IMR-90 (cell line): ENCODE results near the gene MRPS34. TPM values are rescaled to one million over a fixed set of nuclear protein-coding genes. Genes with fewer than 3 reads are reported as not detected.

ENCODE experiments used
- ATAC-seq: fragments of 200-7000 bp; cut with Tn5 transposase; 2 replicates; pipeline ENCODE4 v1.9.1; 2020; ENCODE audit warnings: low read depth, mild to moderate bottlenecking, moderate library complexity
- BruUV-seq: library from RNA; stranded (reverse); fragments of 400-500 nt; replicated peaks from 2 replicates; lab custom pipeline; 2021; lab: Mats Ljungman, UMichigan
- CTCF ChIA-PET: fragments of 300-600 bp; formaldehyde crosslinking; extraction: SDS; loops from one replicate; lab custom pipeline; 2021; ENCODE audit warnings: antibody characterized with exemption; lab: Yijun Ruan, JAX
- POLR2A ChIA-PET: fragments of 300-600 bp; sonication (Branson Sonifier 250); formaldehyde crosslinking; loops from one replicate; lab custom pipeline; 2022; ENCODE audit warnings: antibody characterized with exemption; ENCODE audit not compliant: unreplicated experiment; lab: Charles Lee
- DNase-seq: peaks from one replicate; pipeline ENCODE4 v3.0.0; 2013
- H2AFZ ChIP-seq: replicated peaks from 2 replicates; pipeline ENCODE3; 2013; ENCODE audit warnings: low read length, mild to moderate bottlenecking; ENCODE audit not compliant: poor library complexity
- H2AK5ac ChIP-seq: 2 replicates; pipeline ENCODE4 v1.6.1; 2013; ENCODE audit warnings: low read depth, low read length, inconsistent platforms
- H2AK9ac ChIP-seq: replicated peaks from 2 replicates; pipeline ENCODE3; 2013; ENCODE audit warnings: mild to moderate bottlenecking, low read depth, low read length, moderate library complexity; ENCODE audit not compliant: poor library complexity
- H2BK120ac ChIP-seq: 2 replicates; pipeline ENCODE4 v1.6.1; 2013; ENCODE audit warnings: low read depth, low read length, inconsistent platforms
- H2BK15ac ChIP-seq: 3 replicates; pipeline ENCODE4 v1.6.1; 2013; ENCODE audit warnings: low read depth, low read length, inconsistent platforms
- H2BK20ac ChIP-seq: 2 replicates; pipeline ENCODE4 v1.6.1; 2013; ENCODE audit warnings: low read depth, mild to moderate bottlenecking, inconsistent platforms, low read length, moderate library complexity
- H2BK5ac ChIP-seq: 2 replicates; pipeline ENCODE4 v1.6.1; 2013; ENCODE audit warnings: mild to moderate bottlenecking, low read depth, low read length, inconsistent platforms; ENCODE audit not compliant: poor library complexity, severe bottlenecking
- H3K14ac ChIP-seq: replicated peaks from 2 replicates; pipeline ENCODE4 v1.6.1; 2013; ENCODE audit warnings: low read depth, low read length, inconsistent platforms
- H3K18ac ChIP-seq: 2 replicates; pipeline ENCODE4 v1.6.1; 2013; ENCODE audit warnings: low read depth, low read length, control low read depth
- H3K23ac ChIP-seq: 2 replicates; pipeline ENCODE4 v1.6.1; 2013; ENCODE audit warnings: low read depth, low read length, inconsistent platforms
- H3K27ac ChIP-seq: 2 replicates; pipeline ENCODE4 v1.5.1; 2013; ENCODE audit warnings: mild to moderate bottlenecking, control low read depth, low read length; ENCODE audit not compliant: insufficient read depth
- H3K27me3 ChIP-seq: 2 replicates; pipeline ENCODE4 v1.6.1; 2013; ENCODE audit warnings: low read length; ENCODE audit not compliant: control insufficient read depth, insufficient read depth
- H3K36me3 ChIP-seq: 2 replicates; pipeline ENCODE4 v1.6.1; 2013; ENCODE audit warnings: low read length, mixed read lengths; ENCODE audit not compliant: control insufficient read depth, insufficient read depth
- H3K4ac ChIP-seq: 2 replicates; pipeline ENCODE4 v1.6.1; 2013; ENCODE audit warnings: low read depth, low read length, inconsistent platforms
- H3K4me1 ChIP-seq: 2 replicates; pipeline ENCODE4 v1.6.1; 2013; ENCODE audit warnings: low read length, mixed read lengths; ENCODE audit not compliant: control insufficient read depth, insufficient read depth
- H3K4me2 ChIP-seq: 2 replicates; pipeline ENCODE4 v1.6.1; 2013; ENCODE audit warnings: low read depth, mild to moderate bottlenecking, control low read depth, low read length, moderate library complexity
- H3K4me3 ChIP-seq: 2 replicates; pipeline ENCODE4 v1.5.1; 2013; ENCODE audit warnings: low read depth, mild to moderate bottlenecking, control low read depth, low read length, moderate library complexity; ENCODE audit not compliant: insufficient read depth
- H3K56ac ChIP-seq: 2 replicates; pipeline ENCODE4 v1.6.1; 2013; ENCODE audit warnings: low read length, inconsistent platforms; ENCODE audit not compliant: insufficient read depth; ENCODE audit errors: extremely low read depth
- H3K79me1 ChIP-seq, 2 experiments: 2 replicates each; pipeline ENCODE4 v1.6.1; 2013; ENCODE audit warnings: low read length in 2 of 2, inconsistent platforms in 1 of 2, low read depth in 1 of 2
- H3K9ac ChIP-seq: 2 replicates; pipeline ENCODE4 v1.6.1; 2013; ENCODE audit warnings: low read depth, low read length, control low read depth
- H3K9me1 ChIP-seq: 2 replicates; pipeline ENCODE4 v1.6.1; 2013; ENCODE audit warnings: low read length, inconsistent platforms; ENCODE audit not compliant: insufficient read depth
- H3K9me3 ChIP-seq: 2 replicates; pipeline ENCODE4 v1.6.1; 2013; ENCODE audit warnings: low read length; ENCODE audit not compliant: control insufficient read depth, insufficient read depth
- H4K20me1 ChIP-seq: 2 replicates; pipeline ENCODE4 v1.6.1; 2013; ENCODE audit warnings: low read length, inconsistent platforms; ENCODE audit not compliant: insufficient read depth
- H4K5ac ChIP-seq: 2 replicates; pipeline ENCODE4 v1.6.1; 2013; ENCODE audit warnings: mild to moderate bottlenecking, low read depth, low read length, control low read depth
- H4K8ac ChIP-seq, 2 experiments: 2 replicates each; pipeline ENCODE4 v1.6.1; 2013; ENCODE audit warnings: low read depth in 2 of 2, low read length in 2 of 2, control low read depth in 1 of 2, inconsistent platforms in 1 of 2
- H4K91ac ChIP-seq: 2 replicates; pipeline ENCODE4 v1.6.1; 2013; ENCODE audit warnings: low read depth, low read length, inconsistent platforms; ENCODE audit not compliant: insufficient read depth
- BHLHE40 ChIP-seq: fragments of 150-350 bp; IDR thresholded peaks from 2 replicates; pipeline ENCODE4 v1.6.1; 2016; ENCODE audit warnings: mild to moderate bottlenecking, low read depth, low read length
- CEBPB ChIP-seq: IDR thresholded peaks from 2 replicates; pipeline ENCODE4 v1.6.1; 2012; ENCODE audit warnings: low read depth, low read length, improper control_type of control experiment
- CHD1 ChIP-seq: IDR thresholded peaks from 2 replicates; pipeline ENCODE4 v1.6.1; 2012; ENCODE audit warnings: low read depth, low read length, improper control_type of control experiment
- FOS ChIP-seq: fragments of 150-350 bp; IDR thresholded peaks from 2 replicates; pipeline ENCODE4 v1.6.1; 2016; ENCODE audit warnings: low read depth, low read length
- MAFK ChIP-seq: IDR thresholded peaks from 2 replicates; pipeline ENCODE4 v1.6.1; 2012; ENCODE audit warnings: low read depth, low read length, improper control_type of control experiment
- MAZ ChIP-seq: IDR thresholded peaks from 2 replicates; pipeline ENCODE4 v1.6.1; 2012; ENCODE audit warnings: low read depth, mild to moderate bottlenecking, low read length, improper control_type of control experiment, moderate library complexity, borderline replicate concordance
- MXI1 ChIP-seq: IDR thresholded peaks from 2 replicates; pipeline ENCODE4 v1.6.1; 2012; ENCODE audit warnings: low read depth, mild to moderate bottlenecking, low read length, moderate library complexity, borderline replicate concordance
- NFE2L2 ChIP-seq: fragments of 150-350 bp; IDR thresholded peaks from 2 replicates; pipeline ENCODE4 v1.6.1; 2016; ENCODE audit warnings: low read depth, mild to moderate bottlenecking, low read length
- POLR2A ChIP-seq: IDR thresholded peaks from 2 replicates; pipeline ENCODE4 v1.6.1; 2012; ENCODE audit warnings: mild to moderate bottlenecking, low read depth, low read length
- RAD21 ChIP-seq: IDR thresholded peaks from 2 replicates; pipeline ENCODE4 v1.6.1; 2012; ENCODE audit warnings: low read length, improper control_type of control experiment
- RCOR1 ChIP-seq: IDR thresholded peaks from 2 replicates; pipeline ENCODE4 v1.6.1; 2012; ENCODE audit warnings: mild to moderate bottlenecking, low read length, improper control_type of control experiment; ENCODE audit not compliant: insufficient replicate concordance
- RFX5 ChIP-seq: IDR thresholded peaks from 2 replicates; pipeline ENCODE4 v1.8.0; 2012; ENCODE audit warnings: low read depth, mild to moderate bottlenecking, low read length, moderate library complexity
- WGBS, 2 experiments: methylation state at CpG; one replicate each; pipeline versions ENCODE4 v1.1.5 to v1.1.7; 2013; ENCODE audit warnings: missing lambda C conversion rate in 2 of 2; ENCODE audit not compliant: insufficient read length in 1 of 2; ENCODE audit errors: extremely low coverage in 2 of 2; 5-methylcytosine and 5-hydroxymethylcytosine counted together
- dilution Hi-C: fragments of 300-500 bp; cut with HindIII; formaldehyde crosslinking; loops from one replicate; pipeline ENCODE4 v1.14.3; 2018; ENCODE audit warnings: low sequenced_read_pairs; ENCODE audit not compliant: unreplicated experiment
- in situ Hi-C: fragments of 300-500 bp; cut with MboI; formaldehyde crosslinking; loops from 3 replicates; pipeline ENCODE4 v1.14.3; 2019; ENCODE audit warnings: low sequenced_read_pairs, inconsistent platforms, mixed read lengths
- intact Hi-C: fragments of 100-400 bp; cut with micrococcal nuclease; formaldehyde crosslinking; loops from 2 replicates; pipeline ENCODE4 v1.10.0; 2022
- polyA plus RNA-seq, 3 experiments: library from polyadenylated mRNA; depleted of rRNA; stranded (reverse); fragments of >200 nt; gene quantifications; 2 replicates each; pipeline ENCODE4 v1.2.3, GENCODE V29; 2012; ENCODE audit warnings: low replicate concordance in 1 of 3
- total RNA-seq: library from RNA; depleted of rRNA; stranded (reverse); fragments of >200 nt; gene quantifications from 2 replicates; pipeline ENCODE4 v1.2.3, GENCODE V29; 2012
- TF ChIP-seq, protein P1 (sequence below): conservative IDR thresholded peaks from 2 replicates; pipeline ENCODE4 v1.5.1; 2012; ENCODE audit warnings: mild to moderate bottlenecking, low read depth, low read length, improper control_type of control experiment

The MRPS34 gene
- total and polyA plus RNA-seq, 2 of the 4 experiments (the other 2 are of a cell fraction), result 68.5 to 80.4 TPM

DNA sequence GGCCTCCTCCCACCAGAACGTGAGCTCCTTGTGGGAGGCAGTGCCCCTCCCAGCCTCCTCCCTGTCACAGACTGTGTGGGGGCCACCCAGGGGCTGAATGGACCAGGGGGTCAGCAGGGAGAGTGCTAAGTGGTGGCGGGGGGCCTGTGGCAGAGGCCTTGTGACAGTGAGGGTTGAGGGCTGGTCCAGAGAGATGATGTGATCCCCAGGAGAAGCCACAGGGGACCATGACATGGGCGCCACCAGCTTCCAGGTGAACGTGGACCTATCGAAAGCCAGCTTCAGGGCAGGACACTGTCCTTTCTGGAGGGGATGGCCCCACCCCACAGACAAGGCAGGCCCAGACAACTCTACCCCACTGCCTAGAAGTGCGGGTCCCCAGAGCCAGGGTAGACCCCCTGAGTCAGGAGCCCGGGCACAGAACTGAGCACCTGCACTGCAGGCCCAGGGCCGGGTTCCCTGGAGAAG is 6.3 kb upstream of the MRPS34 start:
- no peak overlapping the region for H2BK20ac ChIP-seq
- H2AFZ ChIP-seq, result peak overlapping the region; percentile 51
- WGBS, 2 experiments, result 89% methylated on average over 3 of the region's 8 CpGs; no CpG with 5 or more reads in 1 of the 2 experiments
- BruUV-seq, result no TSS peak
- no peak for ATAC-seq
- H3K27ac ChIP-seq, result no peak overlapping the region
- ChIA-PET POLR2A (no interaction called here), CTCF (no interaction called here)
- H3K18ac ChIP-seq, result no peak overlapping the region
- no peak overlapping the region for H3K4me2 ChIP-seq
- peaks cover 8% of the 10 kb centered on the region for H3K4me1 ChIP-seq
- H3K9me1 ChIP-seq, result peaks cover 10% of the 10 kb centered on the region; the same call in 1 of the 2 replicates
- H3K14ac ChIP-seq, result no peak overlapping the region
- peaks cover 16% of the 10 kb centered on the region for H4K20me1 ChIP-seq
- no peak for DNase-seq
- intact Hi-C loops (no loop called here), dilution Hi-C loops (no loop called here), in situ Hi-C loops (no loop called here)
- no peak overlapping the region for H3K4me3 ChIP-seq
- no peaks in the 10 kb centered on the region for H3K27me3 ChIP-seq
- no peak overlapping the region for H2AK5ac ChIP-seq
- no peak overlapping the region for H2BK5ac ChIP-seq
- no peak overlapping the region for H2BK120ac ChIP-seq
- no peak overlapping the region for H3K56ac ChIP-seq
- no peak overlapping the region for H4K5ac ChIP-seq
- no peak overlapping the region for H4K91ac ChIP-seq
- H3K4ac ChIP-seq, result no peak overlapping the region
- no peak overlapping the region for H3K23ac ChIP-seq
- TF ChIP-seq RCOR1 (no peak), RAD21 (no peak), MAZ (no peak), FOS (no peak), BHLHE40 (no peak), POLR2A (no peak), MAFK (no peak), CEBPB (no peak), CHD1 (no peak), NFE2L2 (no peak), MXI1 (no peak), RFX5 (no peak)
- TF ChIP-seq, protein P1, sequence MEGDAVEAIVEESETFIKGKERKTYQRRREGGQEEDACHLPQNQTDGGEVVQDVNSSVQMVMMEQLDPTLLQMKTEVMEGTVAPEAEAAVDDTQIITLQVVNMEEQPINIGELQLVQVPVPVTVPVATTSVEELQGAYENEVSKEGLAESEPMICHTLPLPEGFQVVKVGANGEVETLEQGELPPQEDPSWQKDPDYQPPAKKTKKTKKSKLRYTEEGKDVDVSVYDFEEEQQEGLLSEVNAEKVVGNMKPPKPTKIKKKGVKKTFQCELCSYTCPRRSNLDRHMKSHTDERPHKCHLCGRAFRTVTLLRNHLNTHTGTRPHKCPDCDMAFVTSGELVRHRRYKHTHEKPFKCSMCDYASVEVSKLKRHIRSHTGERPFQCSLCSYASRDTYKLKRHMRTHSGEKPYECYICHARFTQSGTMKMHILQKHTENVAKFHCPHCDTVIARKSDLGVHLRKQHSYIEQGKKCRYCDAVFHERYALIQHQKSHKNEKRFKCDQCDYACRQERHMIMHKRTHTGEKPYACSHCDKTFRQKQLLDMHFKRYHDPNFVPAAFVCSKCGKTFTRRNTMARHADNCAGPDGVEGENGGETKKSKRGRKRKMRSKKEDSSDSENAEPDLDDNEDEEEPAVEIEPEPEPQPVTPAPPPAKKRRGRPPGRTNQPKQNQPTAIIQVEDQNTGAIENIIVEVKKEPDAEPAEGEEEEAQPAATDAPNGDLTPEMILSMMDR, result no peak
- no peak overlapping the region for H3K9ac ChIP-seq
- H2AK9ac ChIP-seq, result peak overlapping the region; percentile 52
- no peak overlapping the region for H4K8ac ChIP-seq
- no peaks in the 10 kb centered on the region for H3K9me3 ChIP-seq
- H3K79me1 ChIP-seq, result peaks cover 14 to 60% of the 10 kb centered on the region in 2 experiments
- no peak overlapping the region for H2BK15ac ChIP-seq
- peaks cover 31% of the 10 kb centered on the region for H3K36me3 ChIP-seq
